DOHH2 (cell line): ENCODE data around the gene C2orf76.

Experiments used
- EZH2phosphoT487 ChIP-seq: fragments of 200-600 bp; sonication (generic); IDR thresholded peaks from 2 replicates; pipeline ENCODE4 v1.6.1; 2017; ENCODE audit warnings: borderline replicate concordance, mild to moderate bottlenecking, antibody characterized with exemption, low read length, moderate library complexity, mixed read lengths
- TF ChIP-seq, protein P1 (sequence below): fragments of 200-600 bp; sonication (generic); IDR thresholded peaks from one replicate; pipeline ENCODE4 v1.5.1; 2014; ENCODE audit warnings: antibody characterized with exemption, mild to moderate bottlenecking, low read depth, low read length; ENCODE audit not compliant: poor library complexity, severe bottlenecking

DNA sequence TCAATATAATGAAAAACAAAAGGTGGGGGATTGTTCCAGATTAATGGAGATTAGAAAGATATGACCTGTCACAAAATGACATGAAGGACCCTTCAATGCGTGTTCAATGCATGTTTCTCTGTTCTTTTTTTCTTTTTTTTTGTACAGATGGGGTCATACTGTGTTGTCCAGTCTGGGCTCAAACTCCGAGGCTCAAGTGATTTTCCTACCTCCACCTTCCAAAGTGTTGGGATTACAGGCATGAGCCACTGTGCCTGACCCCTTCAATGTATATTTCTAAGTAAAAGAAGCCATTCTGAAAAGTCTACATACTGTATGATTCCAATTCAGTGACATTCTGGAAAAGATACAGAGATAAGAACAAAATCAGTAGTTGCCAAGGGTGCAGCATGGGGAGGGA is 32.8 kb downstream of the C2orf76 start:
- TF ChIP-seq, protein P1, sequence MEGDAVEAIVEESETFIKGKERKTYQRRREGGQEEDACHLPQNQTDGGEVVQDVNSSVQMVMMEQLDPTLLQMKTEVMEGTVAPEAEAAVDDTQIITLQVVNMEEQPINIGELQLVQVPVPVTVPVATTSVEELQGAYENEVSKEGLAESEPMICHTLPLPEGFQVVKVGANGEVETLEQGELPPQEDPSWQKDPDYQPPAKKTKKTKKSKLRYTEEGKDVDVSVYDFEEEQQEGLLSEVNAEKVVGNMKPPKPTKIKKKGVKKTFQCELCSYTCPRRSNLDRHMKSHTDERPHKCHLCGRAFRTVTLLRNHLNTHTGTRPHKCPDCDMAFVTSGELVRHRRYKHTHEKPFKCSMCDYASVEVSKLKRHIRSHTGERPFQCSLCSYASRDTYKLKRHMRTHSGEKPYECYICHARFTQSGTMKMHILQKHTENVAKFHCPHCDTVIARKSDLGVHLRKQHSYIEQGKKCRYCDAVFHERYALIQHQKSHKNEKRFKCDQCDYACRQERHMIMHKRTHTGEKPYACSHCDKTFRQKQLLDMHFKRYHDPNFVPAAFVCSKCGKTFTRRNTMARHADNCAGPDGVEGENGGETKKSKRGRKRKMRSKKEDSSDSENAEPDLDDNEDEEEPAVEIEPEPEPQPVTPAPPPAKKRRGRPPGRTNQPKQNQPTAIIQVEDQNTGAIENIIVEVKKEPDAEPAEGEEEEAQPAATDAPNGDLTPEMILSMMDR, result no peak
- no peak for TF ChIP-seq EZH2phosphoT487
